Gastroesophageal sphincter (tissue), 3 donors: ENCODE measurements around the gene ZNF764.

Experiments
- CTCF ChIP-seq, 4 experiments: fragments of 200-600 bp in 2 of 4; fragments of 450-650 bp in 2 of 4; sonication (generic) in 1 of 4; IDR thresholded peaks; one replicate each; pipeline ENCODE4 v1.5.1; 2017 to 2019; ENCODE audit warnings: antibody characterized with exemption in 4 of 4, mild to moderate bottlenecking in 2 of 4, moderate library complexity in 2 of 4
- EP300 ChIP-seq: sonication (generic); formaldehyde crosslinking; IDR thresholded peaks from one replicate; pipeline ENCODE4 v1.6.1; 2017; ENCODE audit warnings: antibody characterized with exemption, mild to moderate bottlenecking
- POLR2AphosphoS5 ChIP-seq: sonication (generic); formaldehyde crosslinking; IDR thresholded peaks from one replicate; pipeline ENCODE4 v1.6.1; 2017; ENCODE audit warnings: antibody characterized with exemption

GRCh38 chr16:30539000-30539964, 18.9 kb downstream of the ZNF764 start:
- TF ChIP-seq CTCF (IDR thresholded peaks at IDR 0.05) (no peak), EP300 (no peak), POLR2AphosphoS5 (no peak)
